GM06990 (cell line): Measurements from ENCODE around the gene FAM181A.

ENCODE experiments used
- DNase-seq: peaks from one replicate; pipeline ENCODE4 v3.0.0-alpha.2; 2011; ENCODE audit not compliant: insufficient read length; ENCODE audit errors: extremely low read depth
- H3K27me3 ChIP-seq: replicated peaks from 2 replicates; pipeline ENCODE4 v1.6.0; 2011; ENCODE audit warnings: low read length; ENCODE audit not compliant: control insufficient read depth, insufficient read depth
- H3K36me3 ChIP-seq: 2 replicates; pipeline ENCODE4 v1.5.1; 2011; ENCODE audit warnings: low read length; ENCODE audit not compliant: control insufficient read depth, insufficient read depth
- H3K4me3 ChIP-seq: replicated peaks from 2 replicates; pipeline ENCODE4 v1.5.1; 2011; ENCODE audit warnings: low read depth, mild to moderate bottlenecking, control low read depth, low read length
- TF ChIP-seq, protein P1 (sequence below): IDR thresholded peaks from 2 replicates; pipeline ENCODE4 v1.5.1; 2011; ENCODE audit warnings: low read length, control low read depth, mild to moderate bottlenecking, inconsistent platforms; ENCODE audit not compliant: insufficient read depth, poor library complexity, severe bottlenecking

Gene FAM181A

DNA sequence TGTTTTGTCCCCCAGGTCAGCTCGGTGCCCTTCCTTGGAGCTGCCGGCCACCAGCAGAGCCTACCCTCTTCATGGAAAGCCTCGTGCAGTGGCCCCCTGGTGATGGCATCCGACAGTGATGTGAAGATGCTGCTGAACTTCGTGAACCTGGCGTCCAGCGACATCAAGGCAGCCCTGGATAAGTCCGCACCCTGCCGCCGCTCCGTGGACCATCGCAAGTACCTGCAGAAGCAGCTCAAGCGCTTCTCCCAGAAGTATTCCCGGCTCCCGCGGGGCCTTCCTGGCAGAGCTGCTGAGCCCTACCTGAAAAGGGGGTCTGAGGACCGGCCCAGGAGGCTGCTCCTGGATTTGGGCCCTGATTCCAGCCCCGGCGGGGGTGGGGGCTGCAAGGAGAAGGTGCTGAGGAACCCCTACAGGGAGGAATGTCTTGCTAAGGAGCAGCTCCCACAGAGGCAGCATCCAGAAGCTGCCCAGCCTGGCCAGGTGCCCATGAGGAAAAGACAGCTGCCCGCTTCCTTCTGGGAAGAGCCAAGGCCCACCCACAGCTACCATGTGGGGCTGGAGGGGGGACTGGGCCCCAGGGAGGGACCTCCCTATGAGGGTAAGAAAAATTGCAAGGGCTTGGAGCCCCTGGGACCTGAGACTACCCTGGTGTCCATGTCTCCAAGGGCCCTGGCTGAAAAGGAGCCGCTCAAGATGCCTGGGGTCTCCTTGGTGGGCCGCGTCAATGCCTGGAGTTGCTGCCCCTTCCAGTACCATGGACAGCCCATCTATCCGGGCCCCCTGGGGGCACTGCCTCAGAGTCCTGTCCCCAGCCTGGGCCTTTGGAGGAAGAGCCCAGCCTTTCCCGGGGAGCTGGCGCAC is 1.3 kb downstream of the FAM181A start:
- TF ChIP-seq, protein P1, sequence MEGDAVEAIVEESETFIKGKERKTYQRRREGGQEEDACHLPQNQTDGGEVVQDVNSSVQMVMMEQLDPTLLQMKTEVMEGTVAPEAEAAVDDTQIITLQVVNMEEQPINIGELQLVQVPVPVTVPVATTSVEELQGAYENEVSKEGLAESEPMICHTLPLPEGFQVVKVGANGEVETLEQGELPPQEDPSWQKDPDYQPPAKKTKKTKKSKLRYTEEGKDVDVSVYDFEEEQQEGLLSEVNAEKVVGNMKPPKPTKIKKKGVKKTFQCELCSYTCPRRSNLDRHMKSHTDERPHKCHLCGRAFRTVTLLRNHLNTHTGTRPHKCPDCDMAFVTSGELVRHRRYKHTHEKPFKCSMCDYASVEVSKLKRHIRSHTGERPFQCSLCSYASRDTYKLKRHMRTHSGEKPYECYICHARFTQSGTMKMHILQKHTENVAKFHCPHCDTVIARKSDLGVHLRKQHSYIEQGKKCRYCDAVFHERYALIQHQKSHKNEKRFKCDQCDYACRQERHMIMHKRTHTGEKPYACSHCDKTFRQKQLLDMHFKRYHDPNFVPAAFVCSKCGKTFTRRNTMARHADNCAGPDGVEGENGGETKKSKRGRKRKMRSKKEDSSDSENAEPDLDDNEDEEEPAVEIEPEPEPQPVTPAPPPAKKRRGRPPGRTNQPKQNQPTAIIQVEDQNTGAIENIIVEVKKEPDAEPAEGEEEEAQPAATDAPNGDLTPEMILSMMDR, result no peak

DNA sequence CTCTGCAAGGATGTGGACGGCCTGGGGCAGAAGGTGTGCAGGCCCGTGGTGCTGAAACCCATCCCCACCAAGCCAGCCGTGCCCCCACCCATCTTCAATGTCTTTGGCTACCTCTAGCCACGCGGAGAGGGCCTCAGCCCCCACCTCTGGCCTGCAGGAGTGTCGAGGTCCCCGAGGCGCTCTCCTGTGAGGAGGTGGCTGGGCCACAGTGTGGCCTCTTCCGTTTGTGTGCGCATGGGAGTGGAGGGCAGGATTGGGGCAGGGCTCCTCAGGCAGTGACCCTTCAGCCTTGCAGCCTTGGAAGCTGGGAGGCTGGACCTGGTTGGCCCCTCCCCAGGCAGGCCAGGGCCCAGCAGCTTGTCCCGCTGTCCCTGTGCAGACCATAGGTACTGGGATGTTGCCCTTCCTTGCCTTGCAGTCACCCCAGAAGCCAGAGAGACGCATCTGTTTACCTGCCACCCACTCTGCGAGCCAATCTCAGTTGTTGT is 1.9 kb downstream of the FAM181A start:
- H3K36me3 ChIP-seq, result peaks cover 2% of the 10 kb centered on the region; the same call in 1 of the 2 replicates
- TF ChIP-seq, protein P1, result no peak
- no peak for DNase-seq

More for the DNA sequence above, 1.3 kb downstream of the FAM181A start:
- Histone ChIP-seq H3K4me3 (no peak overlapping the region), H3K27me3 (no peaks in the 10 kb centered on the region; the same call in 1 of the 2 replicates), H3K36me3 (no peaks in the 10 kb centered on the region)
- no peak for DNase-seq

DNA sequence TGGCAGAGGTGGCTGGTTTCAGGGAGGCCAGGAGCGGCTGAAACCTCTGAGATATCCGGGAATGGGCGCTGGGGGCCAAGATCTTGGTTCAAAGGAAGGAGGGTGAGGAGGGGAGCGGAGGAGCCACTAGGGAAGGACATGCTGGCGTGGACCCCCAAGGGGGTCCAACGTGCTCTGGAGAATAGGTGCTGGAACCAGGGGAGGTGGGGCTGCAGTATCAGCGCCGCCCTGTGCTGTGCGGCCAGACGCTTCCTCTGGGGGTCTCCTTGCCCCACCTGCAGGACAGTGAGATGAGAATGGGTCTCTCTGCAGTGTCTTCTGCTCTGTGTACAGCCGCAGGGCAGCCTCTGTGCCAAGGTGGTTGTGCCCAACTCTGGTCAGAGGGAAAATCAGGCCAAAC is 2.5 kb downstream of the FAM181A start:
- TF ChIP-seq, protein P1, result no peak
- Histone ChIP-seq H3K27me3 (no peaks in the 10 kb centered on the region; the same call in 1 of the 2 replicates), H3K36me3 (peaks cover 2% of the 10 kb centered on the region; the same call in 1 of the 2 replicates), H3K4me3 (no peak overlapping the region)
- DNase-seq, result no peak

More for the DNA sequence above, 1.9 kb downstream of the FAM181A start:
- H3K27me3 ChIP-seq, result no peaks in the 10 kb centered on the region; the same call in 1 of the 2 replicates
- H3K4me3 ChIP-seq, result no peak overlapping the region

DNA sequence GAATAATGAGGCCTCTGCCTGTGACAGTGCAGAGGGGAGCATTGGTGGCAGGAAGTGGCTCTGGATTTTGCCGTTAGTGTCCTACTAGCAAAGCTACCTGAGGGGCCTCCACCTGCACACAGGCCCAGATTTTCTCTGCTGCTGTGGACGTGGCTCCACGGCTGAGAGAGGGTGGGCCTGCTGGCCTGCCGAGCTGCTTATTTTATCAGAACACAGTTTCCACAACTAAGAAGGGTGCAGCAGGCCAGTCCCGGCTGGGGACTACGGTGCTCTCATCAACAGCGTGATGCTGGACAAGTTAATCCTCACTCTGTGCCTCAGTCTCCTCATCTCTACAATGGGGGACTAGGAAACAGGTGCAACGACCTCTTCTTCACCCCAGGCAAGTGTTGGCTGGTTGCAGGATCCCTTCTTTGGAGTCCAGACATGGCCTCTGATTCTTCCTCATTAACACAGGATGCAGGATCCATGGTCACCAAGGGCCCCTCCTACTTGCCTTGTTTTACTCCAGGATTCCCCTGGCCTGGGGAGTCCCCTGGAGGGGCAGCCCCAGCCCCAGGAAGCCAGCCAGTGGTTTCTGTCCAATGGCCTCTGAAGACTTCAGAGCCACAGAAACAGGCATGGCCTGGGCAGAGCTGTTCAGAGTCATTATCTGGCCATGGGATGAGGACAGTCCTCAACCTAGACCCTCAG is 3.3 kb downstream of the FAM181A start:
- TF ChIP-seq, protein P1, result no peak
- DNase-seq, result no peak
- Histone ChIP-seq H3K36me3 (peaks cover 2% of the 10 kb centered on the region; the same call in 1 of the 2 replicates), H3K27me3 (no peaks in the 10 kb centered on the region; the same call in 1 of the 2 replicates), H3K4me3 (no peak overlapping the region)

DNA sequence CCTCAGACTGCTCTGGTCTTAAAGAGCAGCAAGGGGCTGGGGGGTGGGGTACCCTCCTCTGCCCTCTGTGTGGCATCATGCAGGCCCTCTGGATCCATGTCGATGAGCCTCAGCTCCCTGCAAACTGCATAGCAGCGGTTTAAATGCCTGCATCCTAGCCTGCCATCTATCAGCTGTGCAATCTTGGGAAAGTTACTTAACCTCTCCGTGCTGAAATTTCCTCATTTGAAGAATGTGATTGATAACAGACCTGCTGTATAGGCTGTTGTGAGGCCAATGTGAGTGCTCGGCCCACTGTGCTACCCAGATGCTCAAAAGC is 3.8 kb downstream of the FAM181A start:
- no peaks in the 10 kb centered on the region; the same call in 1 of the 2 replicates for H3K27me3 ChIP-seq
- TF ChIP-seq, protein P1, result no peak
- no peak overlapping the region for H3K4me3 ChIP-seq
- peaks cover 2% of the 10 kb centered on the region; the same call in 1 of the 2 replicates for H3K36me3 ChIP-seq
- no peak for DNase-seq
